ENCODE data around the gene LPP. TPM values are rescaled to one million over a fixed set of nuclear protein-coding genes. Genes with fewer than 3 reads are reported as not detected.
"Not testable (repeated sequence)": the region's sequence is repeated elsewhere in the genome, so short reads cannot be mapped to it uniquely, and the experiment has no call there.

LPP gene
- total RNA-seq, 2 donors from 2014 or later, result 52.7 to 56.7 TPM

- Mint-ChIP-seq H3K4me3 (no peak overlapping the region), H3K27me3 (no peaks in the 10 kb centered on the region), H3K27ac (peak overlapping the region; percentile 86 to 96), H3K4me1 (ENCODE audit: low read depth in 2 of 2) (peaks cover 51 to 58% of the 10 kb centered on the region in 2 donors), H3K9me3 (peaks cover 2% of the 10 kb centered on the region), H3K36me3 (peaks cover 3% of the 10 kb centered on the region)
- ATAC-seq, result no peak
- DNase-seq (ENCODE audit: low spot score), result no peak
Observed at GRCh38 chr3:188690064-188690463, 536.1 kb downstream of the LPP start.

GRCh38 chr3:188691004-188691403, 537.0 kb downstream of the LPP start:
- Mint-ChIP-seq H3K9me3 (peaks cover 2% of the 10 kb centered on the region), H3K36me3 (no peaks in the 10 kb centered on the region), H3K4me1 (ENCODE audit: low read depth in 2 of 2) (peaks cover 53 to 61% of the 10 kb centered on the region in 2 donors), H3K27ac (peak overlapping the region in 1 of 2 donors; percentile 59), H3K27me3 (no peaks in the 10 kb centered on the region), H3K4me3 (no peak overlapping the region)
- no peak for ATAC-seq
- DNase-seq (ENCODE audit: low spot score), result no peak

- H3K27me3 Mint-ChIP-seq, result no peaks in the 10 kb centered on the region
Observed at GRCh38 chr3:188691665-188692064, 537.7 kb downstream of the LPP start.

GRCh38 chr3:188692700-188693099, 538.7 kb downstream of the LPP start:
- Mint-ChIP-seq H3K27ac (peak overlapping the region in 1 of 2 donors; percentile 68), H3K4me3 (no peak overlapping the region), H3K4me1 (ENCODE audit: low read depth in 2 of 2) (peaks cover 44 to 51% of the 10 kb centered on the region in 2 donors), H3K36me3 (no peaks in the 10 kb centered on the region), H3K9me3 (no peaks in the 10 kb centered on the region), H3K27me3 (no peaks in the 10 kb centered on the region)
- DNase-seq (ENCODE audit: low spot score) (no peak), ATAC-seq (no peak)

More at GRCh38 chr3:188691665-188692064, 537.7 kb downstream of the LPP start:
- no peak overlapping the region for H3K4me3 Mint-ChIP-seq
- no peak overlapping the region for H3K27ac Mint-ChIP-seq
- no peaks in the 10 kb centered on the region for H3K36me3 Mint-ChIP-seq
- ATAC-seq, result no peak
- DNase-seq (ENCODE audit: low spot score), result no peak
- H3K4me1 Mint-ChIP-seq (ENCODE audit: low read depth in 2 of 2), result peaks cover 47 to 54% of the 10 kb centered on the region in 2 donors
- no peaks in the 10 kb centered on the region for H3K9me3 Mint-ChIP-seq

GRCh38 chr3:188693435-188693834, 539.5 kb downstream of the LPP start:
- H3K27ac Mint-ChIP-seq, result peak overlapping the region in 1 of 2 donors; percentile 68
- no peaks in the 10 kb centered on the region for H3K36me3 Mint-ChIP-seq
- no peaks in the 10 kb centered on the region for H3K9me3 Mint-ChIP-seq
- DNase-seq (ENCODE audit: low spot score) (no peak), ATAC-seq (no peak)
- peaks cover 37 to 46% of the 10 kb centered on the region in 2 donors for H3K4me1 Mint-ChIP-seq (ENCODE audit: low read depth in 2 of 2)
- no peaks in the 10 kb centered on the region for H3K27me3 Mint-ChIP-seq
- H3K4me3 Mint-ChIP-seq, result no peak overlapping the region

GRCh38 chr3:188695241-188695640, 541.3 kb downstream of the LPP start:
- peak overlapping the region in 1 of 2 donors; percentile 50 for H3K27ac Mint-ChIP-seq
- DNase-seq (ENCODE audit: low spot score), result no peak
- no peaks in the 10 kb centered on the region for H3K27me3 Mint-ChIP-seq
- H3K9me3 Mint-ChIP-seq, result no peaks in the 10 kb centered on the region
- peaks cover 31 to 40% of the 10 kb centered on the region in 2 donors for H3K4me1 Mint-ChIP-seq (ENCODE audit: low read depth in 2 of 2)
- peak in 1 of 2 donors; percentile 41 for ATAC-seq
- H3K4me3 Mint-ChIP-seq, result no peak overlapping the region
- no peaks in the 10 kb centered on the region for H3K36me3 Mint-ChIP-seq

- peak; percentile 60 to 73 for ATAC-seq
- no peaks in the 10 kb centered on the region for H3K9me3 Mint-ChIP-seq
- H3K27ac Mint-ChIP-seq, result no peak overlapping the region
- DNase-seq (ENCODE audit: low spot score), result no peak
- peaks cover 38 to 43% of the 10 kb centered on the region in 2 donors for H3K4me1 Mint-ChIP-seq (ENCODE audit: low read depth in 2 of 2)
- H3K36me3 Mint-ChIP-seq, result peaks cover 1% of the 10 kb centered on the region
- peak overlapping the region; percentile 7 for H3K4me3 Mint-ChIP-seq
- H3K27me3 Mint-ChIP-seq, result no peaks in the 10 kb centered on the region
Observed at GRCh38 chr3:188697127-188697526, 543.2 kb downstream of the LPP start.

GRCh38 chr3:188698436-188698835, 544.5 kb downstream of the LPP start:
- ATAC-seq, result no peak
- no peak for DNase-seq (ENCODE audit: low spot score)
- H3K4me1 Mint-ChIP-seq (ENCODE audit: low read depth in 2 of 2), result peaks cover 30 to 43% of the 10 kb centered on the region in 2 donors
- no peak overlapping the region for H3K4me3 Mint-ChIP-seq
- H3K36me3 Mint-ChIP-seq, result peaks cover 5% of the 10 kb centered on the region
- no peak overlapping the region for H3K27ac Mint-ChIP-seq
- no peaks in the 10 kb centered on the region for H3K27me3 Mint-ChIP-seq
- H3K9me3 Mint-ChIP-seq, result no peaks in the 10 kb centered on the region

- no peaks in the 10 kb centered on the region for H3K9me3 Mint-ChIP-seq
- peak overlapping the region; percentile 36 to 67 for H3K27ac Mint-ChIP-seq
- DNase-seq (ENCODE audit: low spot score), result no peak
- peak overlapping the region; percentile 29 for H3K4me3 Mint-ChIP-seq
- no peaks in the 10 kb centered on the region for H3K27me3 Mint-ChIP-seq
- peaks cover 27 to 38% of the 10 kb centered on the region in 2 donors for H3K4me1 Mint-ChIP-seq (ENCODE audit: low read depth in 2 of 2)
- peak; percentile 75 to 86 for ATAC-seq
- H3K36me3 Mint-ChIP-seq, result peaks cover 5% of the 10 kb centered on the region
Observed at GRCh38 chr3:188700501-188700900, 546.5 kb downstream of the LPP start.

- peaks cover 5% of the 10 kb centered on the region for H3K36me3 Mint-ChIP-seq
- ATAC-seq, result peak; percentile 24 to 56
- peaks cover 27 to 37% of the 10 kb centered on the region in 2 donors for H3K4me1 Mint-ChIP-seq (ENCODE audit: low read depth in 2 of 2)
- no peaks in the 10 kb centered on the region for H3K9me3 Mint-ChIP-seq
- no peak for DNase-seq (ENCODE audit: low spot score)
- peak overlapping the region; percentile 36 to 67 for H3K27ac Mint-ChIP-seq
- H3K4me3 Mint-ChIP-seq, result peak overlapping the region; percentile 29
- H3K27me3 Mint-ChIP-seq, result no peaks in the 10 kb centered on the region
Observed at GRCh38 chr3:188700918-188701317, 547.0 kb downstream of the LPP start.

- DNase-seq (ENCODE audit: low spot score) (no peak), ATAC-seq (peak in 1 of 2 donors; percentile 69)
- Mint-ChIP-seq H3K4me1 (ENCODE audit: low read depth in 2 of 2) (peaks cover 27 to 37% of the 10 kb centered on the region in 2 donors), H3K4me3 (no peak overlapping the region), H3K36me3 (peaks cover 5% of the 10 kb centered on the region), H3K9me3 (no peaks in the 10 kb centered on the region), H3K27me3 (no peaks in the 10 kb centered on the region), H3K27ac (peak overlapping the region; percentile 36 to 67)
Observed at GRCh38 chr3:188701485-188701969, 547.6 kb downstream of the LPP start.

- H3K27ac Mint-ChIP-seq, result peak overlapping the region in 1 of 2 donors; percentile 68
Observed at GRCh38 chr3:188702028-188702427, 548.1 kb downstream of the LPP start.

GRCh38 chr3:188706176-188706575, 552.2 kb downstream of the LPP start:
- Mint-ChIP-seq H3K4me3 (no peak overlapping the region), H3K9me3 (no peaks in the 10 kb centered on the region), H3K27me3 (no peaks in the 10 kb centered on the region), H3K4me1 (ENCODE audit: low read depth in 2 of 2) (peaks cover 16 to 23% of the 10 kb centered on the region in 2 donors), H3K27ac (peak overlapping the region in 1 of 2 donors; percentile 48), H3K36me3 (peaks cover 5% of the 10 kb centered on the region)
- ATAC-seq (no peak), DNase-seq (ENCODE audit: low spot score) (no peak)

More at GRCh38 chr3:188702028-188702427, 548.1 kb downstream of the LPP start:
- not testable (repeated sequence) for H3K36me3 Mint-ChIP-seq; ATAC-seq; H3K27me3 Mint-ChIP-seq; DNase-seq (ENCODE audit: low spot score); H3K9me3 Mint-ChIP-seq
- H3K4me1 Mint-ChIP-seq (ENCODE audit: low read depth in 2 of 2), result peaks cover 24 to 36% of the 10 kb centered on the region in 2 donors
- peak overlapping the region; percentile 16 for H3K4me3 Mint-ChIP-seq

- H3K9me3 Mint-ChIP-seq, result no peaks in the 10 kb centered on the region
- H3K27ac Mint-ChIP-seq, result peak overlapping the region in 1 of 2 donors; percentile 48
- H3K4me1 Mint-ChIP-seq (ENCODE audit: low read depth in 2 of 2), result peaks cover 14 to 24% of the 10 kb centered on the region in 2 donors
- no peak overlapping the region for H3K4me3 Mint-ChIP-seq
- ATAC-seq (no peak), DNase-seq (ENCODE audit: low spot score) (no peak)
- no peaks in the 10 kb centered on the region for H3K27me3 Mint-ChIP-seq
- H3K36me3 Mint-ChIP-seq, result peaks cover 5% of the 10 kb centered on the region
Observed at GRCh38 chr3:188706599-188706998, 552.6 kb downstream of the LPP start.
